Measurements from ENCODE around the gene CPOX.

CPOX gene

DNA sequence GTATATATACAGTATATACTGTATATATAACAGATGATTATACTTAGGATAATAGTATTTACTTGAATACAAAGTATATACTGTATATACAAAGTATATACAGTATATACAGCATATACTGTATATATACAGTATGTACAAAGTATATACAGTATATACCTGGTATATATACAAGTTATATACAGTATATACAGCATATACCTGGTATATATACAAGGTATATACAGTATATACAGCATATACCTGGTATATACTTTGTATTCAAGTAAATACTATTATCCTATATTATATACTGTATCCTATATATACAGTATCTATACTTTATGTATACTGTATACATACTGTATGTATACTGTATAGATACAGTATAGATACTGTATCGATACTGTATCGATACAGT is 14.6 kb upstream of the CPOX start:
- Histone ChIP-seq H3K14ac (ENCODE audit: low read length) (no peak overlapping the region), H3K9ac (ENCODE audit: low read depth, low read length, poor library complexity) (no peak overlapping the region), H4K8ac (ENCODE audit: low read depth, low read length) (no peak overlapping the region), H3K23ac (ENCODE audit: low read depth, low read length, poor library complexity) (no peak overlapping the region), H3K36me3 (replicated peaks in 1 of 2; ENCODE audit: control insufficient read depth in 2 of 2, insufficient read depth in 2 of 2, low read length in 2 of 2) (no peaks in the 10 kb centered on the region), H3K18ac (ENCODE audit: low read length) (no peak overlapping the region), H2AK5ac (ENCODE audit: low read depth, low read length) (no peak overlapping the region), H3K27me3 (ENCODE audit: control insufficient read depth in 3 of 3, insufficient read depth in 3 of 3, low read depth in 1 of 3, low read length in 3 of 3) (no peaks in the 10 kb centered on the region), H3K27ac (replicated peaks; ENCODE audit: low read length) (no peak overlapping the region), H4K91ac (ENCODE audit: low read depth, low read length, poor library complexity) (no peak overlapping the region), H3K9me3 (replicated peaks in 1 of 2; ENCODE audit: control insufficient read depth in 2 of 2, insufficient read depth in 1 of 2, low read depth in 1 of 2, low read length in 2 of 2) (no peaks in the 10 kb centered on the region), H3K4me3 (ENCODE audit: low read length in 2 of 2) (no peak overlapping the region), H2BK15ac (ENCODE audit: low read length) (no peak overlapping the region), H2BK12ac (ENCODE audit: low read length) (no peak overlapping the region), H3K4ac (ENCODE audit: low read length) (no peak overlapping the region), H3K4me1 (ENCODE audit: control insufficient read depth in 2 of 2, insufficient read depth in 1 of 2, low read depth in 1 of 2, low read length in 2 of 2) (no peaks in the 10 kb centered on the region), H3K79me1 (ENCODE audit: low read depth, low read length) (no peaks in the 10 kb centered on the region), H2BK5ac (ENCODE audit: low read length) (no peak overlapping the region), H3K4me2 (ENCODE audit: insufficient read depth, low read length, poor library complexity, severe bottlenecking) (no peak overlapping the region), H2BK120ac (ENCODE audit: low read depth, low read length) (no peak overlapping the region), H2AFZ (ENCODE audit: low read length) (no peak overlapping the region)
- no CpG with 5 or more reads among the region's 2 CpGs for WGBS, 2 donors (ENCODE audit: extremely low coverage in 2 of 2, insufficient read length in 2 of 2, insufficient replicate concordance in 1 of 2)
- no peak for DNase-seq (ENCODE audit: low spot score)

DNA sequence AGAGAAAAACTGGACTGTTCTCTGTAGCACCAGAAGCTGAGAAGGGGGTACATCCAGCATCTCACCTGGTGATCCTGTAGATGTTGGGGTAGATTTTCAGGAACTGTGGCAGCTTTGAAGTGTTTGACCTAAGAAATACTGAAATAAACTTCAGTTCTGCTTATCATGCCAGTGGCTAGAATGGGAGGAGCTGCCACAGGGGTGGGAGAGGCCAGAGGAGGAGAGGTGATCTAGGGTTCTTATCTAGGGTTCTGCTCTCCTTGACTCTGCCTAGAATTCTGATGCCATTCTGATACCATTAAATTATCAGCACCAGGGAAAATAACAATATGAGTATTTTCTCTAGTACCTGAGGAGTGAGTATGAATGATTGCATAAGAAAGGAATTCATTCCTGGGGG is 10.2 kb upstream of the CPOX start:
- no peak overlapping the region for H3K27ac ChIP-seq (replicated peaks; ENCODE audit: low read length)
- H2BK5ac ChIP-seq (ENCODE audit: low read length) = no peak overlapping the region
- H3K14ac ChIP-seq (ENCODE audit: low read length) = no peak overlapping the region
- H2AFZ ChIP-seq (ENCODE audit: low read length) = no peak overlapping the region
- no peaks in the 10 kb centered on the region for H3K36me3 ChIP-seq (replicated peaks in 1 of 2; ENCODE audit: control insufficient read depth in 2 of 2, insufficient read depth in 2 of 2, low read length in 2 of 2)
- no peaks in the 10 kb centered on the region for H3K9me3 ChIP-seq (replicated peaks in 1 of 2; ENCODE audit: control insufficient read depth in 2 of 2, insufficient read depth in 1 of 2, low read depth in 1 of 2, low read length in 2 of 2)
- H3K4me2 ChIP-seq (ENCODE audit: insufficient read depth, low read length, poor library complexity, severe bottlenecking) = no peak overlapping the region
- H2BK15ac ChIP-seq (ENCODE audit: low read length) = no peak overlapping the region
- no peak overlapping the region for H3K4me3 ChIP-seq (ENCODE audit: low read length in 2 of 2)
- no peak overlapping the region for H4K91ac ChIP-seq (ENCODE audit: low read depth, low read length, poor library complexity)
- no peaks in the 10 kb centered on the region for H3K4me1 ChIP-seq (ENCODE audit: control insufficient read depth in 2 of 2, insufficient read depth in 1 of 2, low read depth in 1 of 2, low read length in 2 of 2)
- H2BK12ac ChIP-seq (ENCODE audit: low read length) = no peak overlapping the region
- H3K9ac ChIP-seq (ENCODE audit: low read depth, low read length, poor library complexity) = no peak overlapping the region
- H3K79me1 ChIP-seq (ENCODE audit: low read depth, low read length) = no peaks in the 10 kb centered on the region
- no peak for DNase-seq (ENCODE audit: low spot score)
- no peak overlapping the region for H2AK5ac ChIP-seq (ENCODE audit: low read depth, low read length)
- H3K23ac ChIP-seq (ENCODE audit: low read depth, low read length, poor library complexity) = no peak overlapping the region
- H3K4ac ChIP-seq (ENCODE audit: low read length) = no peak overlapping the region
- H4K8ac ChIP-seq (ENCODE audit: low read depth, low read length) = no peak overlapping the region
- H3K18ac ChIP-seq (ENCODE audit: low read length) = no peak overlapping the region
- H3K27me3 ChIP-seq (ENCODE audit: control insufficient read depth in 3 of 3, insufficient read depth in 3 of 3, low read depth in 1 of 3, low read length in 3 of 3) = no peaks in the 10 kb centered on the region
- no peak overlapping the region for H2BK120ac ChIP-seq (ENCODE audit: low read depth, low read length)

DNA sequence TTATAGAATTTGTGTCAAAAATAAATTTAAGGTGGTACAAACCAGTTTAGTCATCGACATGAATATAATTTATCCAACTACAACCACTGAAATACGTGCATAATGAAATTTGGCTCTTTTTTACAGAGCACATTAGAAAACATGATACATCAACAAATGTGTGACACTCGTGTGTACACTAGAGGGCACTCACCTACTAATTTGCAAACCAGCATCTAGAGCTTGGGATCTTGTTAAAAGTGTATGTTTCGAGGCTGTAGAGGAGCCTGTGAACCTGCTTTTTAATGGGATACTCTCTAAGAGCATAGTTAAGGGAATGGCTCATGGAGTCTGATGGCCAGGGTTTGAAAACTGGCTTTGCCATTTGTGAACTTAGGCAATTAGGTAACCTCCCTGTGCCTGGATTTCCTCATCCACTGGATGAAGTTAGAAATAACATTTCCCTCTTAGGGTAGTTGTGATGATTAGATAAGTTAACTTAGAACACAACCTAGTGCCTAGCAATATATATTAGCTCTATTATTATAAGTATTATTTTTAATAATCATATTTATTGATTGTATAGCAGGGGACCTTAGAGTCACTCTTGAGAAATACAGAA is 8.8 kb upstream of the CPOX start:
- Histone ChIP-seq H4K91ac (ENCODE audit: low read depth, low read length, poor library complexity) (no peak overlapping the region), H3K4me2 (ENCODE audit: insufficient read depth, low read length, poor library complexity, severe bottlenecking) (no peak overlapping the region), H3K4me1 (ENCODE audit: control insufficient read depth in 2 of 2, insufficient read depth in 1 of 2, low read depth in 1 of 2, low read length in 2 of 2) (no peaks in the 10 kb centered on the region), H3K79me1 (ENCODE audit: low read depth, low read length) (no peaks in the 10 kb centered on the region), H3K36me3 (replicated peaks in 1 of 2; ENCODE audit: control insufficient read depth in 2 of 2, insufficient read depth in 2 of 2, low read length in 2 of 2) (no peaks in the 10 kb centered on the region), H2AFZ (ENCODE audit: low read length) (no peak overlapping the region), H2BK120ac (ENCODE audit: low read depth, low read length) (no peak overlapping the region), H4K8ac (ENCODE audit: low read depth, low read length) (no peak overlapping the region), H2BK15ac (ENCODE audit: low read length) (no peak overlapping the region), H3K27me3 (ENCODE audit: control insufficient read depth in 3 of 3, insufficient read depth in 3 of 3, low read depth in 1 of 3, low read length in 3 of 3) (peaks cover 0 to 6% (median 0%) of the 10 kb centered on the region in 3 experiments), H3K23ac (ENCODE audit: low read depth, low read length, poor library complexity) (no peak overlapping the region), H3K14ac (ENCODE audit: low read length) (no peak overlapping the region), H3K27ac (replicated peaks; ENCODE audit: low read length) (no peak overlapping the region), H2BK12ac (ENCODE audit: low read length) (no peak overlapping the region), H2AK5ac (ENCODE audit: low read depth, low read length) (no peak overlapping the region), H2BK5ac (ENCODE audit: low read length) (no peak overlapping the region), H3K4me3 (ENCODE audit: low read length in 2 of 2) (no peak overlapping the region), H3K18ac (ENCODE audit: low read length) (no peak overlapping the region), H3K9me3 (replicated peaks in 1 of 2; ENCODE audit: control insufficient read depth in 2 of 2, insufficient read depth in 1 of 2, low read depth in 1 of 2, low read length in 2 of 2) (no peaks in the 10 kb centered on the region), H3K4ac (ENCODE audit: low read length) (no peak overlapping the region), H3K9ac (ENCODE audit: low read depth, low read length, poor library complexity) (no peak overlapping the region)
- no peak for DNase-seq (ENCODE audit: low spot score)
- WGBS, 2 donors (ENCODE audit: extremely low coverage in 2 of 2, insufficient read length in 2 of 2, insufficient replicate concordance in 1 of 2) = no CpG with 5 or more reads among the region's 4 CpGs

DNA sequence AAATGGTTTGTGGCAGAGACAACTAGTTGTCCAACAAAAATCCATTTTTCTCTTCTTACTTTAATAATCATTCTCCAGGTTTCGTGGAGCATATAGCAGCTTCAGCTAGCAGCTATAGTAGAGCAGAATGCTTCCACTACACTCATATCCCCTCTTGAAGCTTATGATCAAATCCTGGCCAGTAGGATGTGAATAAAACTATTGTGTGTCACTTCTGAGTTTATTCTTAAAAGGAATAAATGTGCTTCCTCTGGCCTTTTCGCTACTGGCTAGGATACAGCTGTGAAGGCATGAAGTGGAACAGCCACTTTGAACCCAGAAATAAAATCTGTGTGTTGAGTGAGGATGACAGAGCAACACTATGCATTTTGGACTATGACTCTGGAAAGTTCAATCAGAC is 7.8 kb upstream of the CPOX start:
- no peaks in the 10 kb centered on the region for H3K9me3 ChIP-seq (replicated peaks in 1 of 2; ENCODE audit: control insufficient read depth in 2 of 2, insufficient read depth in 1 of 2, low read depth in 1 of 2, low read length in 2 of 2)
- no peaks in the 10 kb centered on the region for H3K4me1 ChIP-seq (ENCODE audit: control insufficient read depth in 2 of 2, insufficient read depth in 1 of 2, low read depth in 1 of 2, low read length in 2 of 2)
- no peak overlapping the region for H3K4me3 ChIP-seq (ENCODE audit: low read length in 2 of 2)
- no peak overlapping the region for H2AK5ac ChIP-seq (ENCODE audit: low read depth, low read length)
- no peak overlapping the region for H2BK120ac ChIP-seq (ENCODE audit: low read depth, low read length)
- H3K18ac ChIP-seq (ENCODE audit: low read length) = no peak overlapping the region
- no peak overlapping the region for H2AFZ ChIP-seq (ENCODE audit: low read length)
- no peak overlapping the region for H3K23ac ChIP-seq (ENCODE audit: low read depth, low read length, poor library complexity)
- no peak overlapping the region for H4K91ac ChIP-seq (ENCODE audit: low read depth, low read length, poor library complexity)
- WGBS, 2 donors (ENCODE audit: extremely low coverage in 2 of 2, insufficient read length in 2 of 2, insufficient replicate concordance in 1 of 2) = no CpG with 5 or more reads among the region's 2 CpGs
- no peaks in the 10 kb centered on the region for H3K79me1 ChIP-seq (ENCODE audit: low read depth, low read length)
- H3K9ac ChIP-seq (ENCODE audit: low read depth, low read length, poor library complexity) = no peak overlapping the region
- H2BK12ac ChIP-seq (ENCODE audit: low read length) = no peak overlapping the region
- H3K27me3 ChIP-seq (ENCODE audit: control insufficient read depth in 3 of 3, insufficient read depth in 3 of 3, low read depth in 1 of 3, low read length in 3 of 3) = peaks cover 0 to 6% (median 0%) of the 10 kb centered on the region in 3 experiments
- H3K27ac ChIP-seq (replicated peaks; ENCODE audit: low read length) = no peak overlapping the region
- no peak overlapping the region for H2BK15ac ChIP-seq (ENCODE audit: low read length)
- H3K4me2 ChIP-seq (ENCODE audit: insufficient read depth, low read length, poor library complexity, severe bottlenecking) = no peak overlapping the region
- H3K14ac ChIP-seq (ENCODE audit: low read length) = no peak overlapping the region
- no peak overlapping the region for H3K4ac ChIP-seq (ENCODE audit: low read length)
- H4K8ac ChIP-seq (ENCODE audit: low read depth, low read length) = no peak overlapping the region
- H3K36me3 ChIP-seq (replicated peaks in 1 of 2; ENCODE audit: control insufficient read depth in 2 of 2, insufficient read depth in 2 of 2, low read length in 2 of 2) = no peaks in the 10 kb centered on the region
- H2BK5ac ChIP-seq (ENCODE audit: low read length) = no peak overlapping the region
- no peak for DNase-seq (ENCODE audit: low spot score)

Data from neuronal stem cell (in vitro differentiated cells).